MM.1S (cell line): Measurements from ENCODE around the gene PNKD.

Experiments used
- EZH2 ChIP-seq: fragments of 300-600 bp; sonication (generic); optimal IDR thresholded peaks from 2 replicates; pipeline ENCODE3; 2017; ENCODE audit warnings: low read depth, mild to moderate bottlenecking, antibody characterized with exemption, low read length, mixed read lengths
- EZH2phosphoT487 ChIP-seq: fragments of 300-600 bp; sonication (generic); IDR thresholded peaks from 2 replicates; pipeline ENCODE4 v1.6.1; 2018; ENCODE audit warnings: antibody characterized with exemption, low read length
- TF ChIP-seq, protein P1 (sequence below): fragments of 300-600 bp; sonication (generic); IDR thresholded peaks from 2 replicates; pipeline ENCODE4 v1.5.1; 2016; ENCODE audit warnings: antibody characterized with exemption, low read length, mixed read lengths

DNA sequence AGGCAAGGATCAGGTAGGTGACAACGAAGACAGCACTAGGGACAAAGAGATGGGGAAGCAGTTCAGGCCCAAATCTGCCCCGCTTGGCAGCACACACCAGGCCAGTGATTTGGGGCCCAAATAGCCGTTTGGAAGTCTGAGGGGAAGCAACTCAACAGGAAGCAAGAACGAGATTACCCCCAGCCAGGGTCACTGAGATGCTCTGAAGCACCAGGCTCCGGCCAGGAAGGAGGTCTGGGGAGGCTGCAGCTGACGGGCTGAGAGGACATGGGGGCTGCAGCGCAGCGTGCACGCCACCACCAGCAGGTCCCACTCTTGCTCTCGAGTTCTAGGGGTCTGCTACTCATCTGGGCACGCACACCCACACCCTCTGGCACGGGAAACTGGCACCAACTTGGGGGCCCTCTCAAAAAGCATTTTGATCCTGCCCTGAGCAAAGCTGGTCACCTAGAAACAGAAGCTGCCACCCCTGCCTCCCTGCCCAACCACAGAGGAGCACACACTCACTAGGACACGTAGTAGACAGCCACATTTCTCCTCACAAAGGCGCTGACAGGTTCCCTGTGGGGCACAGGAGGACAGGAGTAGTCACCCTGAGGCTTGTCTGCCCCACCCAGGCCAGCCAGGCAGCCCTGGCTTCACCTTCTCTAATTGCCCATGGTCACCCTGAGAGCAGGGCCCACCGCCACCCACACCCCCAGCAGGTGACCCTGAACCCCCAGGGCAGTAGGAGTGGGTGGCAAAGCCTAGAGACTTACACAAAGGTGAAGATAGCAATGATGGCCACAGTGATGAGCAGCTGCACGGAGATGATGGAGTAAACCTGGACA, 8.4 kb downstream of the PNKD start:
- no peak for TF ChIP-seq EZH2
- TF ChIP-seq, protein P1, sequence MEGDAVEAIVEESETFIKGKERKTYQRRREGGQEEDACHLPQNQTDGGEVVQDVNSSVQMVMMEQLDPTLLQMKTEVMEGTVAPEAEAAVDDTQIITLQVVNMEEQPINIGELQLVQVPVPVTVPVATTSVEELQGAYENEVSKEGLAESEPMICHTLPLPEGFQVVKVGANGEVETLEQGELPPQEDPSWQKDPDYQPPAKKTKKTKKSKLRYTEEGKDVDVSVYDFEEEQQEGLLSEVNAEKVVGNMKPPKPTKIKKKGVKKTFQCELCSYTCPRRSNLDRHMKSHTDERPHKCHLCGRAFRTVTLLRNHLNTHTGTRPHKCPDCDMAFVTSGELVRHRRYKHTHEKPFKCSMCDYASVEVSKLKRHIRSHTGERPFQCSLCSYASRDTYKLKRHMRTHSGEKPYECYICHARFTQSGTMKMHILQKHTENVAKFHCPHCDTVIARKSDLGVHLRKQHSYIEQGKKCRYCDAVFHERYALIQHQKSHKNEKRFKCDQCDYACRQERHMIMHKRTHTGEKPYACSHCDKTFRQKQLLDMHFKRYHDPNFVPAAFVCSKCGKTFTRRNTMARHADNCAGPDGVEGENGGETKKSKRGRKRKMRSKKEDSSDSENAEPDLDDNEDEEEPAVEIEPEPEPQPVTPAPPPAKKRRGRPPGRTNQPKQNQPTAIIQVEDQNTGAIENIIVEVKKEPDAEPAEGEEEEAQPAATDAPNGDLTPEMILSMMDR = no peak
- no peak for TF ChIP-seq EZH2phosphoT487
